HG02885 (cell line): ENCODE data around the gene TAF1C.

Experiments
- ATAC-seq: cut with Tn5 transposase; IDR thresholded peaks from one replicate; pipeline ENCODE4 v1.9.1; 2021; ENCODE audit warnings: mild to moderate bottlenecking; ENCODE audit not compliant: unreplicated experiment, poor library complexity

Gene TAF1C

GRCh38 chr16:84166796-84167695, 19.8 kb downstream of the TAF1C start:
- ATAC-seq = no peak

GRCh38 chr16:84165746-84166145, 21.1 kb downstream of the TAF1C start:
- ATAC-seq = no peak

- ATAC-seq = no peak
Measured at GRCh38 chr16:84161801-84162200, 25.1 kb downstream of the TAF1C start.

- ATAC-seq = no peak
Measured at GRCh38 chr16:84161037-84161436, 25.8 kb downstream of the TAF1C start.

GRCh38 chr16:84159800-84160199, 27.1 kb downstream of the TAF1C start:
- ATAC-seq = no peak

DNA sequence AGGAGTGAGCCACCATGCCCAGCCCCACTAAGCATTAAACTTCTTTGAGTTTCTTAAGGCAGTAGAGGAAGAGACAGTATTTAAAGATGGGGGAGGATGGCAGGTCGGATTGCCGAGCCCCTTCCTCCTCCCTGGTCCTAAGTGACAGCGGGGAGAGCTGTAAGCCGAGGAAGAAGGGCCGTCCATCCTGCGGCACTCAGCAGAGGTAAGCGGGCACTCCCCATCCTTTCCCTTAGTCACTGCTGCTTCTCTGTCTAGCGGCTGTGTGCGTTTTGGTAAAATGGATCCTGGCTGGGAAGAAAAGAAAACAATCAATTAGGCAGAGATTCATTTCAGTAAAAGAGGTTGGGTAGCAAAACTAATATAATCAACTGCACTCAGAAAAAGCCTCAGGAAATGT, 27.9 kb downstream of the TAF1C start:
- no peak for ATAC-seq

DNA sequence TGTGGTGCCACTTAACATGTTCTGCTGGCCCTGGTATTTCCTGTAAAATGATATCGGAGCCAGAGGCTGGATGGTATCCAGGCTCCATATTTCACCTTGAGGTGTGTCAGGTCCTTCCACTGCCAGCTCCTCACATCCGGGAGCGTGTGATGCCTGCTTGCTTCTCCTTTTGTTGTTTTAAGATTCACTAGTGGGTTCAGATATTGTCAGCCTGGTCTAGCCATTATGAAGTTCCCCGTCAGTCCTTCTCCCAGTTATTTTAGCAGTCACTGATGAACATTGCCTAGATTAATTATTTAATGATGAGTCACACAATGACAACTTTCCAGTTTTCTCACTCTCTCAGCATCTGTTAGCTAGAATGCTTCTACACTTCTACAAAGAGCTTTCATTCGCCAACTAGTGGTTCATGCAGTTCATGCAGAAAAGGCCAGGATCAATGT, 30.5 kb downstream of the TAF1C start:
- no peak for ATAC-seq

DNA sequence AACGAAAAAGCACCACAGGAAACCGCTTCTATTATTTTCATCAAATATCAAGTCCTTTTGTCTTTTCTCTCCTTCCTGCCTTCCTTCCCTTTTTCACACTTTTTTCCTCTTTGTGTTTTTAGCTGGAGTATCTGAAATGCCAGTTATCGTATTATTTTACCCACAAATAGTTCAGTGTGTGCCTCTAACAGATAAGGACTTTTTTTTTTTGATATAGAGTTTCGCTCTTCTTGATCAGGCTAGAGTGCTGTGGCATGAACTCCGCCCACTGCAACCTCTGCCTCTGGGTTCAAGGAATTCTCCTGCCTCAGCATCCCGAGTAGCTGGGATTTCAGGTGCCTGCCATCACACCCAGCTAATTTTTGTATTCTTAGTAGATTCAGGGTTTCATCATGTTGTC, 31.1 kb downstream of the TAF1C start:
- no peak for ATAC-seq

DNA sequence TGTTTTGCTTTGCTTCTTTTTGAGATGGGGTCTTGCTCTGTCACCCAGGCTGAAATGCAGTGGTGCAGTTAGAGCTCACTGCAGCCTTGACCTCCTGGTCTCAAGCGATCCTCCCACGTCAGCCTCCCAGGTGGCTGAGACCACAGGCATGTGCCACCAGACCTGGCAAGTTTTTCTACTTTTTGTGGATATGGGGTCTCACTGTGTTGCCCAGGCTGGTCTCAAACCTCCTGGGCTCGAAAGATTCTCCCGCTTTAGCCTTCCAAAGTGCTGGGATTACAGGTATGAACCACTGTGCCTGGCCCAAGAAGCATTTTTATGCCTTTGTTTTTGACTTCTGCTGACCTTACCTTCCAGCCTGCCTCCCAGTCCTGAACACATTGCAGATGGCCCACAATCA, 31.6 kb downstream of the TAF1C start:
- ATAC-seq = no peak

GRCh38 chr16:84153660-84154214, 33.1 kb downstream of the TAF1C start:
- no peak for ATAC-seq

GRCh38 chr16:84150926-84151325, 35.9 kb downstream of the TAF1C start:
- ATAC-seq = no peak

DNA sequence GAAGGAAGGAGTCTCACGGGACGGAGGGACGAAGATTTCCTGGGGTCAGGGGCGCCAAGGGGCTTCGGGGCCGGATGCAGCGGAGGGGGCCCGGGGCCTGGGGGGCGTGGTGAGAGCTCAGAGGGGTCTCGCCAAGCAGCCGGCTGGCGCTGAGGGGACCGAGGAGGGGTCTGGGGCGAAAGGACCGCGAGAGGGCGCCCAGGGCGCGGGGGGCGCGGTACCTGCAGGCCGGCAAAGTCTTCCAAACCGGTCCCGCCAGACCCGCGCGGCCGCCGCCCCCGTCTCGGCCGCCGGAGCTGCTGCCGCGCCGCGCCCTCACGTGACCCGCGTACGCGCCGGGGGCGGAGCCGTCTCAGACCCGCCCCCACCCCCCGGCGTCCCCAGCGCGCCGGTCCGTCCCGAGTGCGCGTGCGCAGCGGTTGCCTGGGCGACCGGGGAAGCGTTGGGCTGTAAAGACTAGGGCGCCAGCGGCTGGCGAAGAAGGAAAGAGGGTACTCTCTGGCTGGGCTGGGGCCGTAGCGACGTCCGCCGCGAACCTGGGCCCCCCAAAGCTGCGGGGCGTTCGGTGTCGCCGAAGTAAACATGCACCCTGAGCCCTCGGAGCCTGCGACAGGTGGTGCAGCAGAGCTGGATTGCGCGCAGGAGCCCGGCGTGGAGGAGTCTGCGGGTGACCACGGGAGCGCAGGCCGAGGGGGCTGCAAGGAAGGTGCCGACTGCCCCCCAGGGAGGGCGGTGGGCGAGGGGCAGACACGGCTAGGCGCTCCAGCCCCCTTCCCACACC, 41.8 kb downstream of the TAF1C start, which contains the start of the genes DNAAF1 and HSDL1:
DNAAF1 (plus strand) TSS at position 450 of the 781 bp plus-strand sequence; CDS start at position 583, 133 bp downstream.
HSDL1 (minus strand) TSS at position 319 of the 781 bp plus-strand sequence. CDS start 13,856 bp downstream, outside the sequence.
- ATAC-seq = peak; percentile 91

DNA sequence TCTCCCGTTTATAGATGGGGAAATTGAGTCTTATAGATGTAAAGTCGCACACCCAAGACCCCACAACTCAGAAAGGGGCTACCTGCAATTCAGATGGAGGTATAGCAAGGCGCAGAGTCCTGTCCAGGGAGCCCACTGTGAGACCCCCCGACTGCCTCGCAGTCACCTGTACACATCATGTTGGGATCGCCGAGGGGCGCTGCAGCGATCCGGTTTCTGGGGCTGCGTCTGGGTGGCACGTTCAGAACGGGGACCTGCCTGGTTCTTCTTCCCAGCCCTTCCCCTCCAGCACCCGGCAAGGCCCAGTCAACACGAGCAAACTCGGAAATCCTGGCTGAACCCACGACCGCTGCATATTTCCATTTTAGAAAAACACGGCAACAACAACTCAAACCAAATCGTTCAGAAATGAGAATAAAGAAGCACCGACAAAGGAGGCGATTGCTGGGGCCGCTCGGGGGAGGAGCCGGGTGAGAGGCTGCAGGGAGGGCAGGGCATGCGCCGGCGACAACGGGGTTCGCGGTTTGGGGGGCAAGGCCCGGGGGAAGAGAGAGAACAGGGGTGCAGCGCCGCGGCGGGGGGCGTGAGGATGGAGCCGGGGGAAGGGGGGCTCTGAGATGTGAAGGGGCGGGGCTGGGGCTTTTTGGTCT, 42.5 kb downstream of the TAF1C start:
- ATAC-seq = peak; percentile 26

- ATAC-seq = no peak
Measured at GRCh38 chr16:84143784-84144199, 43.1 kb downstream of the TAF1C start.

DNA sequence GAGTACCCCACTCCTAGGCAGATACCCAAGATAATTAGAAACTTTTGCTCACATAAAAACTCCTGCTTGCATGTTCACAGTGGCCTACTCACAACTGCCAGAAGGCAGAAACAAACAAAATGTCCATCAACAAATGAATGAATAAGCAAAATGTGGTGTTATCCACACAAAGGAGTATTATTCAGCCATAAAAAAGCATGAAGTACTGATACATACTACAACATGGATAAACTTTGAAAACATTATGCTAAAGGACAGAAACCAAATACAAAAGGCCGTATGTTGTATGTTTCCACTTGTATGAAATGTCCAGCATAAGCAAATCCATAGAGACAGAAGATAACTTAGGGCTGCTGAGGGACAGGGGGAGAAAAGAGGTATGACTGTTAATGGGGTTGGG, 43.8 kb downstream of the TAF1C start:
- no peak for ATAC-seq

GRCh38 chr16:84141143-84141670, 45.6 kb downstream of the TAF1C start:
- no peak for ATAC-seq

- ATAC-seq = no peak
Measured at GRCh38 chr16:84139628-84140258, 47.1 kb downstream of the TAF1C start.

DNA sequence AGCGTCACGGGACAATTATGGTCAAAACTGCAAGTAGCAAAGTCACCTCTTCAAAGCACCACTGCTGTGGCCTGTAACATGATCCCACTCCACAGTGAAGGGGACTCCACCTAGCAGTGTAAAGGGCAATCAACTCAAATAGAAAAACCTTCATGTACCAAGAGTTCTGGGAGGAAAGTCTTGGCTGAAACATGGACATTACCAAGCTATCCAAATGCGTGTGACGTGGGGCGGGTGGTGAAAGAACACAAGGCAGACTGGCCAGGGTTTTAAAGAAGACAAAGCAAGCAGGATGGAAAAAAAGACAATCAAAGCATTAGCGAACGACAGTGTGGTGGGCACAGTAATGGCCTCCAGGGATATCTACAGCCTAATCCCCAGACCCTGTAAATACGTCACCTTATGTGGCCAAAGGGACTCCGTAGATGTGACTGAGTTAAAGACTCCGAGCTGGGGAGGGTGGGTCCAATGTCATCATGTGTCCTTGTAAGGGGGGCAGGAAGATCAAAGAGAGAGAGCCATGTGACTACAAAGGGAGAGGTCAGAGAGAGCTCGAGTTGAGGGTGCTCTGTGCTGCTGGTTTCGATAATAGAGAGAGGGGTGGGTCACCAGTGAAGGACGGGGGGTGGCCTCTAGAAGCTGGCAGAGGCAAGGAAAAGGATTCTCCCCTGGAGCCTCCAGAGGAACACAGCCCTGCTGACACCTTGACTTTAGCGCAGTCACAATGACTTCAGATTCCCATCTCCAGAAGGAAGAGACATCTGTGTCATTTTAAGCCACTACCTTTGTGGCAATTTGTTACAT, 47.8 kb downstream of the TAF1C start:
- no peak for ATAC-seq

GRCh38 chr16:84138500-84138823, 48.4 kb downstream of the TAF1C start:
- ATAC-seq = no peak
